ENCODE data around the gene STK11. TPM values are rescaled to one million over a fixed set of nuclear protein-coding genes. Genes with fewer than 3 reads are reported as not detected.

Gene STK11
- total and polyA plus RNA-seq, 2 of the 4 experiments (the other 2 are of a cell fraction) = 39.3 to 42.8 TPM

GRCh38 chr19:1166872-1167573, 38.6 kb upstream of the STK11 start:
- Histone ChIP-seq H2BK15ac (ENCODE audit: low read depth, low read length) (no peak overlapping the region), H2AFZ (replicated peaks; ENCODE audit: low read length, poor library complexity) (no peak overlapping the region), H2AK5ac (ENCODE audit: low read depth, low read length) (peak overlapping the region; percentile 18; the same call in 1 of the 2 replicates), H4K20me1 (ENCODE audit: insufficient read depth, low read length) (peaks cover 94% of the 10 kb centered on the region), H3K27me3 (ENCODE audit: control insufficient read depth, insufficient read depth, low read length) (no peaks in the 10 kb centered on the region), H4K5ac (ENCODE audit: low read depth, low read length) (no peak overlapping the region), H4K8ac (ENCODE audit: low read depth in 2 of 2, low read length in 2 of 2) (no peak overlapping the region), H3K36me3 (ENCODE audit: control insufficient read depth, insufficient read depth, low read length) (peaks cover 26% of the 10 kb centered on the region), H3K4me2 (ENCODE audit: low read depth, low read length) (no peak overlapping the region), H3K9me3 (ENCODE audit: control insufficient read depth, insufficient read depth, low read length) (no peaks in the 10 kb centered on the region), H3K14ac (replicated peaks; ENCODE audit: low read depth, low read length) (no peak overlapping the region), H4K91ac (ENCODE audit: insufficient read depth, low read depth, low read length) (no peak overlapping the region), H2BK20ac (ENCODE audit: low read depth, low read length) (no peak overlapping the region), H3K9ac (ENCODE audit: low read depth, low read length) (no peak overlapping the region), H3K79me1 (ENCODE audit: low read depth in 1 of 2, low read length in 2 of 2) (peaks cover 13 to 82% of the 10 kb centered on the region in 2 experiments), H2BK5ac (ENCODE audit: low read depth, low read length, poor library complexity, severe bottlenecking) (no peak overlapping the region), H3K56ac (ENCODE audit: extremely low read depth, insufficient read depth, low read length) (no peak overlapping the region), H3K4me1 (ENCODE audit: control insufficient read depth, insufficient read depth, low read length) (peaks cover 34% of the 10 kb centered on the region), H2AK9ac (replicated peaks; ENCODE audit: low read depth, low read length, poor library complexity) (peak overlapping the region; percentile 87), H3K23ac (ENCODE audit: low read depth, low read length) (peak overlapping the region; percentile 37; the same call in 1 of the 2 replicates), H3K4me3 (ENCODE audit: insufficient read depth, low read depth, low read length) (no peak overlapping the region), H3K27ac (ENCODE audit: insufficient read depth, low read length) (no peak overlapping the region), H3K18ac (ENCODE audit: low read depth, low read length) (no peak overlapping the region), H2BK120ac (ENCODE audit: low read depth, low read length) (no peak overlapping the region), H3K9me1 (ENCODE audit: insufficient read depth, low read length) (peaks cover 24% of the 10 kb centered on the region), H3K4ac (ENCODE audit: low read depth, low read length) (no peak overlapping the region)
- WGBS, 2 experiments (ENCODE audit: extremely low coverage in 2 of 2, insufficient read length in 1 of 2) = 98% methylated on average over 19 of the region's 33 CpGs; no CpG with 5 or more reads in 1 of the 2 experiments
- DNase-seq (no peak), ATAC-seq (ENCODE audit: low read depth) (no peak)
- ChIA-PET CTCF (no interaction called here), POLR2A (ENCODE audit: unreplicated experiment) (no interaction called here)
- in situ Hi-C loops (cut with MboI; ENCODE audit: low sequenced_read_pairs) = no loop called here
- intact Hi-C loops (cut with micrococcal nuclease) = no loop called here
- dilution Hi-C loops (cut with HindIII; ENCODE audit: low sequenced_read_pairs, unreplicated experiment) = no loop called here
- TF ChIP-seq BHLHE40 (IDR thresholded peaks at IDR 0.05; ENCODE audit: low read depth, low read length) (no peak), RCOR1 (IDR thresholded peaks at IDR 0.05; ENCODE audit: insufficient replicate concordance, low read length) (no peak), CHD1 (IDR thresholded peaks at IDR 0.05; ENCODE audit: low read depth, low read length) (no peak), NFE2L2 (IDR thresholded peaks at IDR 0.05; ENCODE audit: low read depth, low read length) (no peak)
- TF ChIP-seq, protein P1, sequence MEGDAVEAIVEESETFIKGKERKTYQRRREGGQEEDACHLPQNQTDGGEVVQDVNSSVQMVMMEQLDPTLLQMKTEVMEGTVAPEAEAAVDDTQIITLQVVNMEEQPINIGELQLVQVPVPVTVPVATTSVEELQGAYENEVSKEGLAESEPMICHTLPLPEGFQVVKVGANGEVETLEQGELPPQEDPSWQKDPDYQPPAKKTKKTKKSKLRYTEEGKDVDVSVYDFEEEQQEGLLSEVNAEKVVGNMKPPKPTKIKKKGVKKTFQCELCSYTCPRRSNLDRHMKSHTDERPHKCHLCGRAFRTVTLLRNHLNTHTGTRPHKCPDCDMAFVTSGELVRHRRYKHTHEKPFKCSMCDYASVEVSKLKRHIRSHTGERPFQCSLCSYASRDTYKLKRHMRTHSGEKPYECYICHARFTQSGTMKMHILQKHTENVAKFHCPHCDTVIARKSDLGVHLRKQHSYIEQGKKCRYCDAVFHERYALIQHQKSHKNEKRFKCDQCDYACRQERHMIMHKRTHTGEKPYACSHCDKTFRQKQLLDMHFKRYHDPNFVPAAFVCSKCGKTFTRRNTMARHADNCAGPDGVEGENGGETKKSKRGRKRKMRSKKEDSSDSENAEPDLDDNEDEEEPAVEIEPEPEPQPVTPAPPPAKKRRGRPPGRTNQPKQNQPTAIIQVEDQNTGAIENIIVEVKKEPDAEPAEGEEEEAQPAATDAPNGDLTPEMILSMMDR (conservative IDR thresholded peaks at IDR 0.05; ENCODE audit: low read depth, low read length) = no peak
- BruUV-seq (replicated peaks) = no TSS peak

Measured in IMR-90 (cell line).